ENCODE measurements around the gene GFI1B.

The GFI1B gene

GRCh38 chr9:133004091-133004998 lies 25.9 kb downstream of the GFI1B start:
- Histone ChIP-seq H3K4me3 (ENCODE audit: low read length) (no peak overlapping the region), H3K36me3 (ENCODE audit: insufficient read depth, low read length) (no peaks in the 10 kb centered on the region), H3K9me3 (replicated peaks; ENCODE audit: low read length) (no peaks in the 10 kb centered on the region), H3K9ac (ENCODE audit: low read depth, low read length) (no peak overlapping the region), H3K4me1 (ENCODE audit: control insufficient read depth, insufficient read depth, low read length) (no peaks in the 10 kb centered on the region), H3K27me3 (ENCODE audit: control insufficient read depth, insufficient read depth, low read length) (peaks cover 65% of the 10 kb centered on the region), H3K4me2 (ENCODE audit: low read length) (no peak overlapping the region)

GRCh38 chr9:133004999-133005760 lies 26.7 kb downstream of the GFI1B start:
- Histone ChIP-seq H3K4me1 (ENCODE audit: control insufficient read depth, insufficient read depth, low read length) (no peaks in the 10 kb centered on the region), H3K36me3 (ENCODE audit: insufficient read depth, low read length) (no peaks in the 10 kb centered on the region), H3K27me3 (ENCODE audit: control insufficient read depth, insufficient read depth, low read length) (peaks cover 64% of the 10 kb centered on the region), H3K4me3 (ENCODE audit: low read length) (no peak overlapping the region), H3K9me3 (replicated peaks; ENCODE audit: low read length) (no peaks in the 10 kb centered on the region), H3K4me2 (ENCODE audit: low read length) (no peak overlapping the region), H3K9ac (ENCODE audit: low read depth, low read length) (no peak overlapping the region)

GRCh38 chr9:133005957-133006356 lies 27.5 kb downstream of the GFI1B start:
- Histone ChIP-seq H3K27me3 (ENCODE audit: control insufficient read depth, insufficient read depth, low read length) (peaks cover 58% of the 10 kb centered on the region), H3K36me3 (ENCODE audit: insufficient read depth, low read length) (no peaks in the 10 kb centered on the region), H3K9ac (ENCODE audit: low read depth, low read length) (no peak overlapping the region), H3K9me3 (replicated peaks; ENCODE audit: low read length) (no peaks in the 10 kb centered on the region), H3K4me1 (ENCODE audit: control insufficient read depth, insufficient read depth, low read length) (no peaks in the 10 kb centered on the region), H3K4me2 (ENCODE audit: low read length) (no peak overlapping the region), H3K4me3 (ENCODE audit: low read length) (no peak overlapping the region)

GRCh38 chr9:133006731-133007352 lies 28.3 kb downstream of the GFI1B start:
- Histone ChIP-seq H3K9me3 (replicated peaks; ENCODE audit: low read length) (no peaks in the 10 kb centered on the region), H3K36me3 (ENCODE audit: insufficient read depth, low read length) (no peaks in the 10 kb centered on the region), H3K27me3 (ENCODE audit: control insufficient read depth, insufficient read depth, low read length) (peaks cover 61% of the 10 kb centered on the region), H3K9ac (ENCODE audit: low read depth, low read length) (no peak overlapping the region), H3K4me2 (ENCODE audit: low read length) (no peak overlapping the region), H3K4me1 (ENCODE audit: control insufficient read depth, insufficient read depth, low read length) (no peaks in the 10 kb centered on the region), H3K4me3 (ENCODE audit: low read length) (no peak overlapping the region)

GRCh38 chr9:133008406-133008805 lies 29.9 kb downstream of the GFI1B start:
- no peak overlapping the region for H3K4me2 ChIP-seq (ENCODE audit: low read length)
- no peaks in the 10 kb centered on the region for H3K4me1 ChIP-seq (ENCODE audit: control insufficient read depth, insufficient read depth, low read length)
- no peak overlapping the region for H3K9ac ChIP-seq (ENCODE audit: low read depth, low read length)
- no peaks in the 10 kb centered on the region for H3K36me3 ChIP-seq (ENCODE audit: insufficient read depth, low read length)
- peaks cover 46% of the 10 kb centered on the region for H3K27me3 ChIP-seq (ENCODE audit: control insufficient read depth, insufficient read depth, low read length)
- no peaks in the 10 kb centered on the region for H3K9me3 ChIP-seq (replicated peaks; ENCODE audit: low read length)
- no peak overlapping the region for H3K4me3 ChIP-seq (ENCODE audit: low read length)

GRCh38 chr9:133008824-133009223 lies 30.3 kb downstream of the GFI1B start:
- H3K36me3 ChIP-seq (ENCODE audit: insufficient read depth, low read length): no peaks in the 10 kb centered on the region
- no peaks in the 10 kb centered on the region for H3K4me1 ChIP-seq (ENCODE audit: control insufficient read depth, insufficient read depth, low read length)
- no peak overlapping the region for H3K4me2 ChIP-seq (ENCODE audit: low read length)
- no peak overlapping the region for H3K4me3 ChIP-seq (ENCODE audit: low read length)
- peaks cover 42% of the 10 kb centered on the region for H3K27me3 ChIP-seq (ENCODE audit: control insufficient read depth, insufficient read depth, low read length)
- H3K9me3 ChIP-seq (replicated peaks; ENCODE audit: low read length): no peaks in the 10 kb centered on the region
- no peak overlapping the region for H3K9ac ChIP-seq (ENCODE audit: low read depth, low read length)

- H3K9me3 ChIP-seq (replicated peaks; ENCODE audit: low read length): no peaks in the 10 kb centered on the region
- H3K9ac ChIP-seq (ENCODE audit: low read depth, low read length): no peak overlapping the region
- H3K4me1 ChIP-seq (ENCODE audit: control insufficient read depth, insufficient read depth, low read length): no peaks in the 10 kb centered on the region
- no peaks in the 10 kb centered on the region for H3K36me3 ChIP-seq (ENCODE audit: insufficient read depth, low read length)
- peaks cover 38% of the 10 kb centered on the region for H3K27me3 ChIP-seq (ENCODE audit: control insufficient read depth, insufficient read depth, low read length)
- H3K4me3 ChIP-seq (ENCODE audit: low read length): no peak overlapping the region
- H3K4me2 ChIP-seq (ENCODE audit: low read length): no peak overlapping the region
These were observed 31.6 kb downstream of the GFI1B start for GRCh38 chr9:133009906-133010582.

- Histone ChIP-seq H3K4me2 (ENCODE audit: low read length) (no peak overlapping the region), H3K4me1 (ENCODE audit: control insufficient read depth, insufficient read depth, low read length) (no peaks in the 10 kb centered on the region), H3K9me3 (replicated peaks; ENCODE audit: low read length) (no peaks in the 10 kb centered on the region), H3K36me3 (ENCODE audit: insufficient read depth, low read length) (no peaks in the 10 kb centered on the region), H3K9ac (ENCODE audit: low read depth, low read length) (no peak overlapping the region), H3K4me3 (ENCODE audit: low read length) (no peak overlapping the region), H3K27me3 (ENCODE audit: control insufficient read depth, insufficient read depth, low read length) (peaks cover 24% of the 10 kb centered on the region)
These were observed 36.2 kb downstream of the GFI1B start for GRCh38 chr9:133014696-133015095.

- Histone ChIP-seq H3K4me2 (ENCODE audit: low read length) (no peak overlapping the region), H3K9me3 (replicated peaks; ENCODE audit: low read length) (no peaks in the 10 kb centered on the region), H3K4me3 (ENCODE audit: low read length) (no peak overlapping the region), H3K4me1 (ENCODE audit: control insufficient read depth, insufficient read depth, low read length) (no peaks in the 10 kb centered on the region), H3K27me3 (ENCODE audit: control insufficient read depth, insufficient read depth, low read length) (peaks cover 6% of the 10 kb centered on the region), H3K9ac (ENCODE audit: low read depth, low read length) (no peak overlapping the region), H3K36me3 (ENCODE audit: insufficient read depth, low read length) (no peaks in the 10 kb centered on the region)
These were observed 44.8 kb downstream of the GFI1B start for GRCh38 chr9:133023117-133023890.

GRCh38 chr9:133026426-133026825 lies 47.9 kb downstream of the GFI1B start:
- Histone ChIP-seq H3K4me1 (ENCODE audit: control insufficient read depth, insufficient read depth, low read length) (peaks cover 6% of the 10 kb centered on the region), H3K36me3 (ENCODE audit: insufficient read depth, low read length) (no peaks in the 10 kb centered on the region), H3K4me2 (ENCODE audit: low read length) (no peak overlapping the region), H3K27me3 (ENCODE audit: control insufficient read depth, insufficient read depth, low read length) (peaks cover 1% of the 10 kb centered on the region), H3K9ac (ENCODE audit: low read depth, low read length) (no peak overlapping the region), H3K4me3 (ENCODE audit: low read length) (no peak overlapping the region), H3K9me3 (replicated peaks; ENCODE audit: low read length) (no peaks in the 10 kb centered on the region)

Data from skeletal muscle satellite cell (primary cell).